K562 (cell line): Measurements from ENCODE around the gene NINJ1. TPM values are rescaled to one million over a fixed set of nuclear protein-coding genes. Genes with fewer than 3 reads are reported as not detected.
A peak's percentile ranks its signal among the peaks of the same experiment; 100 is the strongest.

Source experiments
- FOXJ3 ChIP-seq: sonication (generic); formaldehyde crosslinking; IDR thresholded peaks from 2 replicates; pipeline ENCODE4 v1.4.0; 2020; ENCODE audit warnings: mild to moderate bottlenecking, missing genetic modification reagents
- GABPB1 ChIP-seq: sonication (generic); formaldehyde crosslinking; IDR thresholded peaks from 2 replicates; pipeline ENCODE4 v1.8.0; 2022; ENCODE audit warnings: mild to moderate bottlenecking, missing genetic modification reagents
- HNRNPK ChIP-seq: fragments of 200-400 bp; formaldehyde crosslinking; IDR thresholded peaks from one replicate; pipeline ENCODE4 v1.6.1; 2018; ENCODE audit warnings: mild to moderate bottlenecking, low read depth, low read length; ENCODE audit not compliant: poor library complexity, severe bottlenecking
- ILF3 ChIP-seq: fragments of 450-650 bp; IDR thresholded peaks from 2 replicates; pipeline ENCODE4 v1.6.1; 2018; ENCODE audit warnings: antibody characterized with exemption, mild to moderate bottlenecking, moderate library complexity, borderline replicate concordance
- KHSRP ChIP-seq: fragments of 450-650 bp; IDR thresholded peaks from 2 replicates; pipeline ENCODE4 v1.6.1; 2017
- MAFK ChIP-seq: IDR thresholded peaks from 2 replicates; pipeline ENCODE4 v1.6.1; 2011; ENCODE audit warnings: low read length, improper control_type of control experiment
- NELFE ChIP-seq: IDR thresholded peaks from 2 replicates; pipeline ENCODE4 v1.6.1; 2011; ENCODE audit warnings: mild to moderate bottlenecking; ENCODE audit not compliant: insufficient read depth, insufficient read length
- NFE2L1 ChIP-seq: fragments of 450-650 bp; IDR thresholded peaks from 2 replicates; pipeline ENCODE4 v1.6.1; 2016; ENCODE audit warnings: missing genetic modification characterization, low read depth, mild to moderate bottlenecking, missing compliant biosample characterization, moderate library complexity, borderline replicate concordance
- POLR3A ChIP-seq: IDR thresholded peaks from 2 replicates; pipeline ENCODE4 v1.6.1; 2011; ENCODE audit warnings: borderline replicate concordance, mild to moderate bottlenecking, moderate library complexity; ENCODE audit not compliant: insufficient read length, insufficient read depth; ENCODE audit errors: extremely low read depth
- SMARCC2 ChIP-seq: fragments of 450-650 bp; IDR thresholded peaks from 2 replicates; pipeline ENCODE4 v1.6.1; 2017; ENCODE audit warnings: antibody characterized with exemption, moderate library complexity, mild to moderate bottlenecking, low read depth
- SNRNP70 ChIP-seq: fragments of 200-400 bp; formaldehyde crosslinking; optimal IDR thresholded peaks from 2 replicates; pipeline ENCODE3; 2017; ENCODE audit warnings: low read depth, low read length
- STAT5A ChIP-seq: IDR thresholded peaks from 2 replicates; pipeline ENCODE4 v1.6.1; 2012; ENCODE audit warnings: low read length, inconsistent platforms, borderline replicate concordance
- SUPT5H ChIP-seq: fragments of 450-650 bp; IDR thresholded peaks from 2 replicates; pipeline ENCODE4 v1.6.1; 2016
- TEAD4 ChIP-seq, 2 experiments: sonication (generic) in 1 of 2; formaldehyde crosslinking in 1 of 2; IDR thresholded peaks; 2 replicates each; pipeline versions ENCODE4 v1.6.1 to v1.8.0; 2012 to 2022; ENCODE audit warnings: borderline replicate concordance in 1 of 2, inconsistent platforms in 1 of 2, low read length in 1 of 2, mild to moderate bottlenecking in 1 of 2, missing genetic modification reagents in 1 of 2
- ZBTB9 ChIP-seq: fragments of 450-650 bp; formaldehyde crosslinking; IDR thresholded peaks from 2 replicates; pipeline ENCODE4 v1.4.0; 2020; ENCODE audit warnings: mild to moderate bottlenecking, moderate library complexity
- polyA plus RNA-seq, 8 experiments: library from polyadenylated mRNA; depleted of rRNA in 4 of 8; stranded (reverse) in 5 of 8; unstranded in 3 of 8; fragments of >200 nt; fragmentation: Nextera tagmentation in 2 of 8; fragmentation: Illumina TruSeq in 1 of 8; extraction: Ambion mirVana in 2 of 8; extraction: Trizol in 1 of 8; gene quantifications; 2 replicates each; pipeline versions ENCODE4 v1.2.1 to v1.2.3, GENCODE V29; 2011 to 2014; ENCODE audit warnings: inconsistent platforms in 1 of 8, missing spikeins in 1 of 8
- total RNA-seq, 7 experiments: library from RNA; depleted of rRNA in 6 of 7; stranded (reverse); fragments of >200 nt in 6 of 7; fragmentation: Illumina TruSeq in 2 of 7; extraction: Trizol in 2 of 7; gene quantifications; 2 replicates each; pipeline versions ENCODE4 v1.2.1 to v1.2.3, GENCODE V29; 2011 to 2021; ENCODE audit warnings: low replicate concordance in 1 of 7
- TF ChIP-seq, protein P1 (sequence below): sonication (generic); formaldehyde crosslinking; IDR thresholded peaks from 2 replicates; pipeline ENCODE4 v1.8.0; 2022; ENCODE audit warnings: missing genetic modification reagents, mild to moderate bottlenecking, moderate library complexity, borderline replicate concordance
- TF ChIP-seq, protein P2 (sequence below): fragments of 250-450 bp; sonication (Bioruptor Pico); IDR thresholded peaks from 2 replicates; pipeline ENCODE4 v1.5.0; 2021
- TF ChIP-seq, protein P3 (sequence below): sonication (generic); formaldehyde crosslinking; IDR thresholded peaks from 2 replicates; pipeline ENCODE4 v1.8.1; 2023; ENCODE audit warnings: missing genetic modification reagents, mild to moderate bottlenecking, borderline replicate concordance

NINJ1 gene
- total and polyA plus RNA-seq, 9 of the 15 experiments (the other 6 are each of a cell fraction or from before 2014, with no cell fraction given), result 0.13 to 8.4 (median 4.9) TPM

- TF ChIP-seq TEAD4 (IDR thresholded peaks at IDR 0.05; ENCODE audit: low read length), result 0 out of 2 replicates have a peak, but pooled peaks have one; percentile 11
- no peak for TF ChIP-seq TEAD4 (CRISPR knock-in tag; IDR thresholded peaks at IDR 0.05; ENCODE audit: borderline replicate concordance)
- TF ChIP-seq STAT5A, result no peak
- no peak for TF ChIP-seq FOXJ3 (CRISPR knock-in tag)
- TF ChIP-seq, protein P1, sequence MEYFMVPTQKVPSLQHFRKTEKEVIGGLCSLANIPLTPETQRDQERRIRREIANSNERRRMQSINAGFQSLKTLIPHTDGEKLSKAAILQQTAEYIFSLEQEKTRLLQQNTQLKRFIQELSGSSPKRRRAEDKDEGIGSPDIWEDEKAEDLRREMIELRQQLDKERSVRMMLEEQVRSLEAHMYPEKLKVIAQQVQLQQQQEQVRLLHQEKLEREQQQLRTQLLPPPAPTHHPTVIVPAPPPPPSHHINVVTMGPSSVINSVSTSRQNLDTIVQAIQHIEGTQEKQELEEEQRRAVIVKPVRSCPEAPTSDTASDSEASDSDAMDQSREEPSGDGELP (CRISPR knock-in tag), result peak; percentile 53; the same call in 1 of the 2 replicates
- TF ChIP-seq MAFK, result no peak
- TF ChIP-seq ZBTB9 (CRISPR knock-in tag), result 0 out of 2 replicates have a peak, but pooled peaks have one; percentile 19
- no peak for TF ChIP-seq POLR3A
- TF ChIP-seq HNRNPK, result no peak
- no peak for TF ChIP-seq NELFE
- TF ChIP-seq SNRNP70, result no peak
- no peak for TF ChIP-seq ILF3
- TF ChIP-seq GABPB1 (CRISPR knock-in tag), result peak; percentile 44; the same call in 1 of the 2 replicates
- TF ChIP-seq SUPT5H, result peak; percentile 87
- no peak for TF ChIP-seq KHSRP
- TF ChIP-seq, protein P2, sequence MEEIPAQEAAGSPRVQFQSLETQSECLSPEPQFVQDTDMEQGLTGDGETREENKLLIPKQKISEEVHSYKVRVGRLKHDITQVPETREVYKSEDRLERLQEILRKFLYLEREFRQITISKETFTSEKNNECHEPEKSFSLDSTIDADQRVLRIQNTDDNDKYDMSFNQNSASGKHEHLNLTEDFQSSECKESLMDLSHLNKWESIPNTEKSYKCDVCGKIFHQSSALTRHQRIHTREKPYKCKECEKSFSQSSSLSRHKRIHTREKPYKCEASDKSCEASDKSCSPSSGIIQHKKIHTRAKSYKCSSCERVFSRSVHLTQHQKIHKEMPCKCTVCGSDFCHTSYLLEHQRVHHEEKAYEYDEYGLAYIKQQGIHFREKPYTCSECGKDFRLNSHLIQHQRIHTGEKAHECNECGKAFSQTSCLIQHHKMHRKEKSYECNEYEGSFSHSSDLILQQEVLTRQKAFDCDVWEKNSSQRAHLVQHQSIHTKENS (CRISPR knock-in tag), result no peak
- TF ChIP-seq SMARCC2, result no peak
- TF ChIP-seq, protein P3, sequence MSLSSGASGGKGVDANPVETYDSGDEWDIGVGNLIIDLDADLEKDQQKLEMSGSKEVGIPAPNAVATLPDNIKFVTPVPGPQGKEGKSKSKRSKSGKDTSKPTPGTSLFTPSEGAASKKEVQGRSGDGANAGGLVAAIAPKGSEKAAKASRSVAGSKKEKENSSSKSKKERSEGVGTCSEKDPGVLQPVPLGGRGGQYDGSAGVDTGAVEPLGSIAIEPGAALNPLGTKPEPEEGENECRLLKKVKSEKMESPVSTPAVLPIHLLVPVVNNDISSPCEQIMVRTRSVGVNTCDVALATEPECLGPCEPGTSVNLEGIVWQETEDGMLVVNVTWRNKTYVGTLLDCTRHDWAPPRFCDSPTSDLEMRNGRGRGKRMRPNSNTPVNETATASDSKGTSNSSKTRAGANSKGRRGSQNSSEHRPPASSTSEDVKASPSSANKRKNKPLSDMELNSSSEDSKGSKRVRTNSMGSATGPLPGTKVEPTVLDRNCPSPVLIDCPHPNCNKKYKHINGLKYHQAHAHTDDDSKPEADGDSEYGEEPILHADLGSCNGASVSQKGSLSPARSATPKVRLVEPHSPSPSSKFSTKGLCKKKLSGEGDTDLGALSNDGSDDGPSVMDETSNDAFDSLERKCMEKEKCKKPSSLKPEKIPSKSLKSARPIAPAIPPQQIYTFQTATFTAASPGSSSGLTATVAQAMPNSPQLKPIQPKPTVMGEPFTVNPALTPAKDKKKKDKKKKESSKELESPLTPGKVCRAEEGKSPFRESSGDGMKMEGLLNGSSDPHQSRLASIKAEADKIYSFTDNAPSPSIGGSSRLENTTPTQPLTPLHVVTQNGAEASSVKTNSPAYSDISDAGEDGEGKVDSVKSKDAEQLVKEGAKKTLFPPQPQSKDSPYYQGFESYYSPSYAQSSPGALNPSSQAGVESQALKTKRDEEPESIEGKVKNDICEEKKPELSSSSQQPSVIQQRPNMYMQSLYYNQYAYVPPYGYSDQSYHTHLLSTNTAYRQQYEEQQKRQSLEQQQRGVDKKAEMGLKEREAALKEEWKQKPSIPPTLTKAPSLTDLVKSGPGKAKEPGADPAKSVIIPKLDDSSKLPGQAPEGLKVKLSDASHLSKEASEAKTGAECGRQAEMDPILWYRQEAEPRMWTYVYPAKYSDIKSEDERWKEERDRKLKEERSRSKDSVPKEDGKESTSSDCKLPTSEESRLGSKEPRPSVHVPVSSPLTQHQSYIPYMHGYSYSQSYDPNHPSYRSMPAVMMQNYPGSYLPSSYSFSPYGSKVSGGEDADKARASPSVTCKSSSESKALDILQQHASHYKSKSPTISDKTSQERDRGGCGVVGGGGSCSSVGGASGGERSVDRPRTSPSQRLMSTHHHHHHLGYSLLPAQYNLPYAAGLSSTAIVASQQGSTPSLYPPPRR, result no peak
- no peak for TF ChIP-seq NFE2L1 (tag)
These were observed 38.6 kb downstream of the NINJ1 start (continued) for GRCh38 chr9:93095205-93096130.
